Mesendoderm (in vitro differentiated cells): ENCODE results near the gene TAF11L14.

Experiments used
- DNase-seq: peaks from one replicate; pipeline ENCODE4 v3.0.0; 2013
- H2AK5ac ChIP-seq: 2 replicates; pipeline ENCODE4 v1.6.1; 2013; ENCODE audit warnings: low read length, inconsistent platforms
- H2BK120ac ChIP-seq: 2 replicates; pipeline ENCODE4 v1.6.1; 2013; ENCODE audit warnings: low read depth, mild to moderate bottlenecking, low read length, moderate library complexity, mixed read lengths
- H2BK15ac ChIP-seq: replicated peaks from 2 replicates; pipeline ENCODE4 v1.6.1; 2013; ENCODE audit warnings: low read depth, mild to moderate bottlenecking, moderate library complexity
- H2BK5ac ChIP-seq: 2 replicates; pipeline ENCODE4 v1.6.1; 2013; ENCODE audit warnings: low read length, inconsistent platforms
- H3K18ac ChIP-seq: 2 replicates; pipeline ENCODE4 v1.6.1; 2013; ENCODE audit warnings: mild to moderate bottlenecking, low read length, mixed read lengths
- H3K23ac ChIP-seq: one replicate; pipeline ENCODE4 v1.6.1; 2013; ENCODE audit warnings: low read length
- H3K27ac ChIP-seq: 2 replicates; pipeline ENCODE4 v1.5.1; 2013; ENCODE audit warnings: low read depth, mild to moderate bottlenecking, inconsistent platforms, low read length, moderate library complexity
- H3K27me3 ChIP-seq: 2 replicates; pipeline ENCODE4 v1.6.1; 2013; ENCODE audit warnings: low read length, control low read depth, mild to moderate bottlenecking, inconsistent platforms; ENCODE audit not compliant: insufficient read depth, poor library complexity
- H3K36me3 ChIP-seq: 2 replicates; pipeline ENCODE4 v1.6.1; 2013; ENCODE audit warnings: low read length, inconsistent platforms; ENCODE audit not compliant: control insufficient read depth, insufficient read depth
- H3K4ac ChIP-seq: one replicate; pipeline ENCODE4 v1.6.1; 2013; ENCODE audit warnings: low read depth, mild to moderate bottlenecking, low read length, moderate library complexity
- H3K4me1 ChIP-seq: 2 replicates; pipeline ENCODE4 v1.6.1; 2013; ENCODE audit warnings: low read depth, low read length, inconsistent platforms; ENCODE audit not compliant: control insufficient read depth
- H3K4me2 ChIP-seq: 2 replicates; pipeline ENCODE4 v1.6.1; 2013; ENCODE audit warnings: low read length
- H3K4me3 ChIP-seq: 2 replicates; pipeline ENCODE4 v1.5.1; 2013; ENCODE audit warnings: mild to moderate bottlenecking, low read length
- H3K56ac ChIP-seq: one replicate; pipeline ENCODE4 v1.6.1; 2013; ENCODE audit warnings: low read length
- H3K79me1 ChIP-seq: 2 replicates; pipeline ENCODE4 v1.6.1; 2013; ENCODE audit warnings: low read length, inconsistent platforms
- H3K79me2 ChIP-seq: 2 replicates; pipeline ENCODE4 v1.6.1; 2013; ENCODE audit warnings: mild to moderate bottlenecking, low read length; ENCODE audit not compliant: control insufficient read depth, insufficient read depth
- H3K9ac ChIP-seq: 2 replicates; pipeline ENCODE4 v1.6.1; 2013; ENCODE audit warnings: low read length, inconsistent platforms
- H4K5ac ChIP-seq: one replicate; pipeline ENCODE4 v1.6.1; 2013; ENCODE audit warnings: low read length
- H4K8ac ChIP-seq: one replicate; pipeline ENCODE4 v1.6.1; 2013; ENCODE audit warnings: low read depth, mild to moderate bottlenecking, control low read depth, low read length, moderate library complexity
- WGBS: extraction: QIAGEN DNeasy Blood & Tissue Kit; methylation state at CpG from one replicate; pipeline ENCODE4 v1.1.7; 2013; ENCODE audit warnings: low lambda C conversion rate, missing lambda C conversion rate; ENCODE audit not compliant: insufficient coverage; ENCODE audit errors: extremely low coverage; 5-methylcytosine and 5-hydroxymethylcytosine counted together

The TAF11L14 gene

GRCh38 chr5:17665836-17666235 lies 31.6 kb downstream of the TAF11L14 start:
- no peak overlapping the region for H3K27ac ChIP-seq
- H3K18ac ChIP-seq, result no peak overlapping the region
- no peaks in the 10 kb centered on the region for H3K79me1 ChIP-seq
- no peak overlapping the region for H2BK5ac ChIP-seq
- H3K9ac ChIP-seq, result no peak overlapping the region
- H3K56ac ChIP-seq, result no peak overlapping the region
- no peak overlapping the region for H3K4ac ChIP-seq
- DNase-seq, result no peak
- no peak overlapping the region for H2BK120ac ChIP-seq
- no peak overlapping the region for H3K4me2 ChIP-seq
- no peak overlapping the region for H3K23ac ChIP-seq
- H4K5ac ChIP-seq, result no peak overlapping the region
- H2BK15ac ChIP-seq, result no peak overlapping the region
- no peak overlapping the region for H3K4me3 ChIP-seq
- H4K8ac ChIP-seq, result no peak overlapping the region
- H3K27me3 ChIP-seq, result no peaks in the 10 kb centered on the region
- H2AK5ac ChIP-seq, result no peak overlapping the region
- no CpG with 5 or more reads among the region's 2 CpGs for WGBS
- H3K4me1 ChIP-seq, result no peaks in the 10 kb centered on the region
- no peaks in the 10 kb centered on the region for H3K79me2 ChIP-seq
- H3K36me3 ChIP-seq, result no peaks in the 10 kb centered on the region

DNA sequence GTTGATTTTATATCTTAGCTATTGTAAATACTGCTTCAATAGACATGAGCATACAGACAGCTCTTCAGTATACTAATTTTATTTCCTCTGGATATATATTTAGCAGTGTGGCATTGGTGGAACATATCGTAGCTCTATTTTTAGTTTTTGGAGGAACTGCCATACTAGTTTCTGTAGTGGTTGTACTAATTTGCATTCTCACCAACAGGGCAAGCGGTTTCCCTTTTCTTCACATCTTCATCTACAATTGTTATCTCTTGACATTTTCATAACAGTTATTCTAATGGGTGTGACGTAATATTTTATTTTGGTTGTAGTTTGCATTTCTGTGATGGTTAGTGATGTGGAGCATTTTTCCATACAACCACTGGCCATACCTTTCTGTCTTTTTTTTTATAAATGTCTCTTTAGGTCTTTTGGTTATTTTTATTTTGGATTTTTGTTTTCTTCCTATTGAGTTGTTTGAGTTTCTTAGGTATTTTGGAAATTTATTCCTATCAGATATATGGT lies 32.5 kb downstream of the TAF11L14 start:
- Histone ChIP-seq H2BK5ac (no peak overlapping the region), H3K4ac (no peak overlapping the region), H3K56ac (no peak overlapping the region), H3K27ac (no peak overlapping the region), H4K5ac (no peak overlapping the region), H2AK5ac (no peak overlapping the region), H3K79me1 (no peaks in the 10 kb centered on the region), H4K8ac (no peak overlapping the region), H3K36me3 (no peaks in the 10 kb centered on the region), H3K23ac (no peak overlapping the region), H3K4me2 (no peak overlapping the region), H3K9ac (no peak overlapping the region), H3K79me2 (no peaks in the 10 kb centered on the region), H3K18ac (no peak overlapping the region), H2BK15ac (no peak overlapping the region), H3K27me3 (no peaks in the 10 kb centered on the region), H2BK120ac (no peak overlapping the region), H3K4me3 (no peak overlapping the region), H3K4me1 (no peaks in the 10 kb centered on the region)
- no CpG with 5 or more reads among the region's 3 CpGs for WGBS
- DNase-seq, result no peak

DNA sequence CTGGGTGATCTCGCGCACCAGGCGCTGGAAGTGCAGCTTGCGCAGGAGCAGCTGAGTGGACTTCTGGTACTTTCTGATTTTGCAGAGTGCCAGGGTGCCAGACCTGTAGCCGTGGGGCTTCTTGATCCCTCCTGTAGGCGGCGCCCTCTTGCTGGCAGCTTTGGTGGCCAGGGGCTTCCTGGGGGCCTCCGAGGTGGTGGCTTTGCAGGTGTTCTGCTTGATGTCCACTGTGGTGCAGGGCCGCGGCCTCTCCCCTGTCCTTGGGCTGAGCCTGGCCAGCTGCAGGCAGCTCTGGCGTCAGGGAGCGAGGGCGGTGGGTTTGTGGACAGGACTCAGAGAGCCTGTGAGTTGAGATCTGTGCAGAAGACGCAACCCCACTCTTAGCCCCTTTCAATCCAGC lies 36.1 kb downstream of the TAF11L14 start:
- WGBS, result no CpG with 5 or more reads among the region's 14 CpGs
- no peak overlapping the region for H3K4me2 ChIP-seq
- H4K5ac ChIP-seq, result no peak overlapping the region

DNA sequence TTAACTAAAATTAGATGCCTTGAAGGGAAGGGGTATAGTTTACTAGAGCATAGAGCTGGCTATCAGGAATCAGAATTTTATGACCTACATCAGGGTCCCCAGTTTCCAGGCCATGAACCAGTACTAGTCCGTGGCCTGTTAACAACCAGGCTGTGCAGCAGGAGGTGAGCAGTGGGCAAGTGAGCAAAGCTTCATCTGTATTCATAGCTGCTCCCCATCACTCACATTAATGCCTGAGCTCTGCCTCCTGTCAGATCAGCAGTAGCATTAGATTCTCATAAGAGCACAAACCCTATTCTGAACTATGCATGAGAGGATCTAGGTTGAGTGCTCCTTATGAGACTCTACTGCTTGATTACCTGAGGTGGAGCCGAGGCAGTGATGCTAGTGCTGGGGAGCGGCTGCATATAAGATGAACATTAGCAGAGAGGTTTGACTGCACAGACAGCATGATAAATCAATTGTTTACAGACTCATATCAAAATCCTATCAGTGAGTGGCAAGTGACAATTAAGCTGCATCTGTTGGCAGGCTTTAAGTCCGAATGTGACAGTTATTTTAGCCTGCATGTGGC lies 44.6 kb downstream of the TAF11L14 start:
- H4K8ac ChIP-seq, result no peak overlapping the region
- H3K4me2 ChIP-seq, result no peak overlapping the region
- no peak overlapping the region for H3K56ac ChIP-seq
- no peak overlapping the region for H3K9ac ChIP-seq
- H3K23ac ChIP-seq, result no peak overlapping the region
- no peak overlapping the region for H3K27ac ChIP-seq
- H3K4me3 ChIP-seq, result no peak overlapping the region
- no peaks in the 10 kb centered on the region for H3K4me1 ChIP-seq
- H2BK15ac ChIP-seq, result no peak overlapping the region
- H3K79me2 ChIP-seq, result no peaks in the 10 kb centered on the region
- H2AK5ac ChIP-seq, result no peak overlapping the region
- H3K18ac ChIP-seq, result no peak overlapping the region
- no CpG with 5 or more reads among the region's 4 CpGs for WGBS
- no peak for DNase-seq
- H4K5ac ChIP-seq, result no peak overlapping the region
- no peak overlapping the region for H2BK5ac ChIP-seq
- H3K27me3 ChIP-seq, result no peaks in the 10 kb centered on the region
- no peak overlapping the region for H3K4ac ChIP-seq
- H2BK120ac ChIP-seq, result no peak overlapping the region
- no peaks in the 10 kb centered on the region for H3K36me3 ChIP-seq
- no peaks in the 10 kb centered on the region for H3K79me1 ChIP-seq

More for the DNA sequence above, 36.1 kb downstream of the TAF11L14 start:
- H3K4ac ChIP-seq, result no peak overlapping the region
- H2BK5ac ChIP-seq, result no peak overlapping the region
- H3K18ac ChIP-seq, result no peak overlapping the region
- no peaks in the 10 kb centered on the region for H3K27me3 ChIP-seq
- no peak overlapping the region for H2AK5ac ChIP-seq
- H3K79me2 ChIP-seq, result no peaks in the 10 kb centered on the region
- no peak overlapping the region for H3K4me3 ChIP-seq
- H2BK15ac ChIP-seq, result no peak overlapping the region
- no peak overlapping the region for H3K27ac ChIP-seq
- no peak overlapping the region for H3K9ac ChIP-seq
- no peak for DNase-seq
- no peak overlapping the region for H4K8ac ChIP-seq
- H3K23ac ChIP-seq, result no peak overlapping the region
- H3K79me1 ChIP-seq, result no peaks in the 10 kb centered on the region
- H3K4me1 ChIP-seq, result no peaks in the 10 kb centered on the region
- H3K36me3 ChIP-seq, result no peaks in the 10 kb centered on the region
- H3K56ac ChIP-seq, result no peak overlapping the region
- no peak overlapping the region for H2BK120ac ChIP-seq

DNA sequence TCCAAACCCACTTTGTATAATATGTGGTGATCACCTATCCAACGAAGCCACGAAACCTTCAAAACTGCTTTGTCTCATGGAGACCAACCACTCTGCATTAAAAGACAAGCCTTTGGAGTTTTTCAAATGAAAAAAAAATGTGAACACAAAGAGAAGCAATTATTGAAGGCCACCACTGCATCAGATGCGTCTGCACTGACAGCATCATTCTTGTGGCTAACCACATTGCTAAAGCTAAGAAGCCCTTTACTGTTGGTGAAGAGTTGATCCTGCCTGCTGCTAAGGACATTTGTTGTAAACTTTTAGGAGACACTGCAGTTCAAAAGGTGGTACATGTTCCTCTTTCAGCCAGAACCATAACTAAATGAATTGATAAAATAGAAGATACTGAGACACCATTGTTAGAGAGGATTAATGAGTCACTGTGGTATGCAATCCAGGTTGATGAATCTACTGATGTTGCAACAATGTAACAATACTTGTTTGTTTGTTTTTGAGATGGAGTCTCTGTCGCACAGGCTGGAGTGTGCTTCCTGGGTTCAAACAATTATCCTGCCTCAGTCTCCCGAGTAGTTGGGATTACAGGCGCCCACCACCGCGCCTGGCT lies 45.4 kb downstream of the TAF11L14 start:
- no peaks in the 10 kb centered on the region for H3K4me1 ChIP-seq
- H2BK5ac ChIP-seq, result no peak overlapping the region
- H3K27ac ChIP-seq, result no peak overlapping the region
- H3K23ac ChIP-seq, result no peak overlapping the region
- no peaks in the 10 kb centered on the region for H3K36me3 ChIP-seq
- H3K4ac ChIP-seq, result no peak overlapping the region
- no peaks in the 10 kb centered on the region for H3K27me3 ChIP-seq
- no peak overlapping the region for H3K4me2 ChIP-seq
- no peaks in the 10 kb centered on the region for H3K79me1 ChIP-seq
- no peaks in the 10 kb centered on the region for H3K79me2 ChIP-seq
- no peak overlapping the region for H4K8ac ChIP-seq
- no CpG with 5 or more reads among the region's 8 CpGs for WGBS
- H2BK120ac ChIP-seq, result no peak overlapping the region
- no peak overlapping the region for H3K18ac ChIP-seq
- H2BK15ac ChIP-seq, result no peak overlapping the region
- no peak overlapping the region for H2AK5ac ChIP-seq
- no peak for DNase-seq
- no peak overlapping the region for H4K5ac ChIP-seq
- no peak overlapping the region for H3K56ac ChIP-seq
- H3K4me3 ChIP-seq, result no peak overlapping the region
- no peak overlapping the region for H3K9ac ChIP-seq

- no peak overlapping the region for H3K4ac ChIP-seq
- WGBS, result no CpG with 5 or more reads among the region's 2 CpGs
- no peak overlapping the region for H4K8ac ChIP-seq
These were observed 46.5 kb downstream of the TAF11L14 start for GRCh38 chr5:17680737-17681136.

More at GRCh38 chr5:17680737-17681136, 46.5 kb downstream of the TAF11L14 start:
- no peak overlapping the region for H3K56ac ChIP-seq
- no peaks in the 10 kb centered on the region for H3K36me3 ChIP-seq
- H3K27ac ChIP-seq, result no peak overlapping the region
- no peaks in the 10 kb centered on the region for H3K4me1 ChIP-seq
- no peaks in the 10 kb centered on the region for H3K27me3 ChIP-seq
- no peak for DNase-seq
- no peaks in the 10 kb centered on the region for H3K79me2 ChIP-seq
- H3K79me1 ChIP-seq, result no peaks in the 10 kb centered on the region
- H3K4me2 ChIP-seq, result no peak overlapping the region
- no peak overlapping the region for H3K18ac ChIP-seq
- no peak overlapping the region for H3K4me3 ChIP-seq
- no peak overlapping the region for H2BK120ac ChIP-seq
- H4K5ac ChIP-seq, result no peak overlapping the region
- no peak overlapping the region for H2BK5ac ChIP-seq
- no peak overlapping the region for H3K23ac ChIP-seq
- no peak overlapping the region for H2AK5ac ChIP-seq
- H2BK15ac ChIP-seq, result no peak overlapping the region
- H3K9ac ChIP-seq, result no peak overlapping the region
